K562 (cell line): ENCODE measurements around the gene ANXA7. TPM values are rescaled to one million over a fixed set of nuclear protein-coding genes. Genes with fewer than 3 reads are reported as not detected.

Experiments
- DPF2 ChIP-seq: fragments of 450-650 bp; IDR thresholded peaks from 2 replicates; pipeline ENCODE4 v1.6.1; 2016
- ETV5 ChIP-seq: sonication (generic); formaldehyde crosslinking; IDR thresholded peaks from 2 replicates; pipeline ENCODE4 v1.4.0; 2020; ENCODE audit warnings: low read depth, mild to moderate bottlenecking, missing genetic modification reagents
- HDAC1 ChIP-seq, 2 experiments: fragments of 450-650 bp; IDR thresholded peaks; 2 replicates each; pipeline ENCODE4 v1.6.1; 2016 to 2017; ENCODE audit warnings: inconsistent platforms in 1 of 2, mild to moderate bottlenecking in 1 of 2, moderate library complexity in 1 of 2
- HDAC8 ChIP-seq: fragments of 450-650 bp; IDR thresholded peaks from 2 replicates; pipeline ENCODE4 v1.6.1; 2016; ENCODE audit warnings: mild to moderate bottlenecking, missing genetic modification characterization, moderate library complexity, missing compliant biosample characterization
- HMG20B ChIP-seq: fragments of 250-450 bp; sonication (Bioruptor Pico); IDR thresholded peaks from 2 replicates; pipeline ENCODE4 v1.5.0; 2021; ENCODE audit warnings: mild to moderate bottlenecking
- KDM1A ChIP-seq, 2 experiments: fragments of 450-650 bp; IDR thresholded peaks; 2 replicates each; pipeline ENCODE4 v1.6.1; 2016; ENCODE audit warnings: mild to moderate bottlenecking in 2 of 2
- LARP7 ChIP-seq: fragments of 450-650 bp; IDR thresholded peaks from 2 replicates; pipeline ENCODE4 v1.6.1; 2016
- MAFF ChIP-seq: IDR thresholded peaks from 2 replicates; pipeline ENCODE4 v1.6.1; 2012; ENCODE audit warnings: low read length, improper control_type of control experiment
- MTA2 ChIP-seq: fragments of 450-650 bp; IDR thresholded peaks from 2 replicates; pipeline ENCODE4 v1.6.1; 2016; ENCODE audit warnings: low read depth
- MTF1 ChIP-seq: fragments of 250-450 bp; sonication (Bioruptor Pico); IDR thresholded peaks from 2 replicates; pipeline ENCODE4 v1.9.0; 2021; ENCODE audit warnings: moderate library complexity, mild to moderate bottlenecking, inconsistent platforms, borderline replicate concordance
- NFIC ChIP-seq: fragments of 450-650 bp; IDR thresholded peaks from 2 replicates; pipeline ENCODE4 v1.6.1; 2017; ENCODE audit warnings: mild to moderate bottlenecking, inconsistent platforms
- PHB ChIP-seq: fragments of 250-450 bp; sonication (Bioruptor Pico); IDR thresholded peaks from 2 replicates; pipeline ENCODE4 v1.5.0; 2021
- SAFB ChIP-seq: fragments of 200-400 bp; formaldehyde crosslinking; IDR thresholded peaks from 2 replicates; pipeline ENCODE4 v1.6.1; 2017; ENCODE audit warnings: low read depth, low read length, borderline replicate concordance
- TOE1 ChIP-seq, 2 experiments: fragments of 450-650 bp in 1 of 2; sonication (generic) in 1 of 2; formaldehyde crosslinking in 1 of 2; IDR thresholded peaks; 2 replicates each; pipeline versions ENCODE4 v1.7.1 to v1.8.0; 2016 to 2022; ENCODE audit warnings: borderline replicate concordance in 2 of 2, mild to moderate bottlenecking in 2 of 2, antibody characterized with exemption in 1 of 2, inconsistent platforms in 1 of 2, low read depth in 1 of 2, missing genetic modification reagents in 1 of 2, moderate library complexity in 1 of 2
- ZNF280A ChIP-seq: fragments of 450-650 bp; IDR thresholded peaks from 2 replicates; pipeline ENCODE4 v1.6.1; 2018; ENCODE audit warnings: mild to moderate bottlenecking, low read depth; ENCODE audit not compliant: partially characterized antibody
- ZNF316 ChIP-seq: fragments of 450-650 bp; IDR thresholded peaks from 2 replicates; pipeline ENCODE4 v1.6.1; 2016
- polyA plus RNA-seq, 8 experiments: library from polyadenylated mRNA; depleted of rRNA in 4 of 8; stranded (reverse) in 5 of 8; unstranded in 3 of 8; fragments of >200 nt; fragmentation: Nextera tagmentation in 2 of 8; fragmentation: Illumina TruSeq in 1 of 8; extraction: Ambion mirVana in 2 of 8; extraction: Trizol in 1 of 8; gene quantifications; 2 replicates each; pipeline versions ENCODE4 v1.2.1 to v1.2.3, GENCODE V29; 2011 to 2014; ENCODE audit warnings: inconsistent platforms in 1 of 8, missing spikeins in 1 of 8
- total RNA-seq, 7 experiments: library from RNA; depleted of rRNA in 6 of 7; stranded (reverse); fragments of >200 nt in 6 of 7; fragmentation: Illumina TruSeq in 2 of 7; extraction: Trizol in 2 of 7; gene quantifications; 2 replicates each; pipeline versions ENCODE4 v1.2.1 to v1.2.3, GENCODE V29; 2011 to 2021; ENCODE audit warnings: low replicate concordance in 1 of 7
- TF ChIP-seq, protein P1 (sequence below): sonication (generic); formaldehyde crosslinking; IDR thresholded peaks from 2 replicates; pipeline ENCODE4 v1.8.0; 2022; ENCODE audit warnings: mild to moderate bottlenecking, missing genetic modification reagents
- TF ChIP-seq, protein P2 (sequence below): fragments of 250-450 bp; sonication (Bioruptor Pico); IDR thresholded peaks from 2 replicates; pipeline ENCODE4 v1.4.0; 2020
- TF ChIP-seq, protein P3 (sequence below): fragments of 450-650 bp; IDR thresholded peaks from 2 replicates; pipeline ENCODE4 v1.6.1; 2016; ENCODE audit warnings: low read depth, mild to moderate bottlenecking, moderate library complexity

Gene ANXA7
- total and polyA plus RNA-seq, 9 of the 15 experiments (the other 6 are each of a cell fraction or from before 2014, with no cell fraction given): 81.6 to 157 (median 122) TPM

DNA sequence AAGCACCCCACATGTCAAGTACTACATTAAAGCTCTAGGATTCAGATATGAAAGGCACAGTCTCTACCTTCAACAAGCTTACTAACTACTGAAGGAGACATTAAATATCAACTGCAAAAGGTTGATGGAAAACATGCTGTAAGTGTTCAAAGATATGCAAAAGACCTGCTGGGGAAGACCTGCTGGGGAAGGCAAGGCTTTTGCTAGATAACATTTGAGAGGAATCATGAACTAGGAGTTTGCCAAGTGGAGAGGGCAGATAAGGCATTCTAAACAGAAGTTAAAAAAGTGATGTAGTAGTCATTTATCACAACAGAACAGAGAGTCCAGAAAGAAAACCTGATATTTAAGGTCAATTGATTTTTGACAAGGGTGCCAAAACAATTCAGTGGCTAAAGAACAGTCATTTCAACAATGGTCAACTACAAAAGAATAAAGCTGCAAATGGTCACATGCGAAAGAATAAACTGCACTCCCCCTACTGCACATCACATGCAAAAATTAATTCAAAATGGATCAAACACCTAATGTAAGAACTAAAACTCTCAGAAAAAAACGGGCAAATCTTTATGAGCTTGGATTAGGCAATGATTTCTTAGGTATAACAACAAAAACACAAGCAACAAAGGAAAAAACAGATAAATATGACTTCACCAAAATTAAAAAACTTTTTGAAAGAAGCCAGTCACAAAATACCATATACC, 42.5 kb upstream of the ANXA7 start (continued):
- TF ChIP-seq NFIC (peak; percentile 99), ETV5 (peak; percentile 63; the same call in 1 of the 2 replicates), HMG20B (no peak), ZNF316 (peak; percentile 93), KDM1A (IDR thresholded peaks at IDR 0.05) (peak; percentile 99), LARP7 (no peak), TOE1 (IDR thresholded peaks at IDR 0.05; ENCODE audit: borderline replicate concordance) (no peak), TOE1 (CRISPR knock-in tag; IDR thresholded peaks at IDR 0.05; ENCODE audit: borderline replicate concordance, low read depth) (no peak), PHB (CRISPR knock-in tag) (0 out of 2 replicates have a peak, but pooled peaks have one; percentile 35), HDAC1 (IDR thresholded peaks at IDR 0.05) (peak; percentile 63 to 98; a peak in 3 of 4 replicates), MTA2 (peak; percentile 99), ZNF280A (no peak), MTF1 (no peak), DPF2 (peak; percentile 100), HDAC8 (tag) (no peak), SAFB (no peak), MAFF (peak; percentile 55; the same call in 1 of the 2 replicates)
- TF ChIP-seq, protein P1, sequence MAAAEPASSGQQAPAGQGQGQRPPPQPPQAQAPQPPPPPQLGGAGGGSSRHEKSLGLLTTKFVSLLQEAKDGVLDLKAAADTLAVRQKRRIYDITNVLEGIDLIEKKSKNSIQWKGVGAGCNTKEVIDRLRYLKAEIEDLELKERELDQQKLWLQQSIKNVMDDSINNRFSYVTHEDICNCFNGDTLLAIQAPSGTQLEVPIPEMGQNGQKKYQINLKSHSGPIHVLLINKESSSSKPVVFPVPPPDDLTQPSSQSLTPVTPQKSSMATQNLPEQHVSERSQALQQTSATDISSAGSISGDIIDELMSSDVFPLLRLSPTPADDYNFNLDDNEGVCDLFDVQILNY (CRISPR knock-in tag): no peak
- TF ChIP-seq, protein P2, sequence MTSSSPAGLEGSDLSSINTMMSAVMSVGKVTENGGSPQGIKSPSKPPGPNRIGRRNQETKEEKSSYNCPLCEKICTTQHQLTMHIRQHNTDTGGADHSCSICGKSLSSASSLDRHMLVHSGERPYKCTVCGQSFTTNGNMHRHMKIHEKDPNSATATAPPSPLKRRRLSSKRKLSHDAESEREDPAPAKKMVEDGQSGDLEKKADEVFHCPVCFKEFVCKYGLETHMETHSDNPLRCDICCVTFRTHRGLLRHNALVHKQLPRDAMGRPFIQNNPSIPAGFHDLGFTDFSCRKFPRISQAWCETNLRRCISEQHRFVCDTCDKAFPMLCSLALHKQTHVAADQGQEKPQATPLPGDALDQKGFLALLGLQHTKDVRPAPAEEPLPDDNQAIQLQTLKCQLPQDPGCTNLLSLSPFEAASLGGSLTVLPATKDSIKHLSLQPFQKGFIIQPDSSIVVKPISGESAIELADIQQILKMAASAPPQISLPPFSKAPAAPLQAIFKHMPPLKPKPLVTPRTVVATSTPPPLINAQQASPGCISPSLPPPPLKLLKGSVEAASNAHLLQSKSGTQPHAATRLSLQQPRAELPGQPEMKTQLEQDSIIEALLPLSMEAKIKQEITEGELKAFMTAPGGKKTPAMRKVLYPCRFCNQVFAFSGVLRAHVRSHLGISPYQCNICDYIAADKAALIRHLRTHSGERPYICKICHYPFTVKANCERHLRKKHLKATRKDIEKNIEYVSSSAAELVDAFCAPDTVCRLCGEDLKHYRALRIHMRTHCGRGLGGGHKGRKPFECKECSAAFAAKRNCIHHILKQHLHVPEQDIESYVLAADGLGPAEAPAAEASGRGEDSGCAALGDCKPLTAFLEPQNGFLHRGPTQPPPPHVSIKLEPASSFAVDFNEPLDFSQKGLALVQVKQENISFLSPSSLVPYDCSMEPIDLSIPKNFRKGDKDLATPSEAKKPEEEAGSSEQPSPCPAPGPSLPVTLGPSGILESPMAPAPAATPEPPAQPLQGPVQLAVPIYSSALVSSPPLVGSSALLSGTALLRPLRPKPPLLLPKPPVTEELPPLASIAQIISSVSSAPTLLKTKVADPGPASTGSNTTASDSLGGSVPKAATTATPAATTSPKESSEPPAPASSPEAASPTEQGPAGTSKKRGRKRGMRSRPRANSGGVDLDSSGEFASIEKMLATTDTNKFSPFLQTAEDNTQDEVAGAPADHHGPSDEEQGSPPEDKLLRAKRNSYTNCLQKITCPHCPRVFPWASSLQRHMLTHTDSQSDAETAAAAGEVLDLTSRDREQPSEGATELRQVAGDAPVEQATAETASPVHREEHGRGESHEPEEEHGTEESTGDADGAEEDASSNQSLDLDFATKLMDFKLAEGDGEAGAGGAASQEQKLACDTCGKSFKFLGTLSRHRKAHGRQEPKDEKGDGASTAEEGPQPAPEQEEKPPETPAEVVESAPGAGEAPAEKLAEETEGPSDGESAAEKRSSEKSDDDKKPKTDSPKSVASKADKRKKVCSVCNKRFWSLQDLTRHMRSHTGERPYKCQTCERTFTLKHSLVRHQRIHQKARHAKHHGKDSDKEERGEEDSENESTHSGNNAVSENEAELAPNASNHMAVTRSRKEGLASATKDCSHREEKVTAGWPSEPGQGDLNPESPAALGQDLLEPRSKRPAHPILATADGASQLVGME (CRISPR knock-in tag): no peak
- TF ChIP-seq, protein P3, sequence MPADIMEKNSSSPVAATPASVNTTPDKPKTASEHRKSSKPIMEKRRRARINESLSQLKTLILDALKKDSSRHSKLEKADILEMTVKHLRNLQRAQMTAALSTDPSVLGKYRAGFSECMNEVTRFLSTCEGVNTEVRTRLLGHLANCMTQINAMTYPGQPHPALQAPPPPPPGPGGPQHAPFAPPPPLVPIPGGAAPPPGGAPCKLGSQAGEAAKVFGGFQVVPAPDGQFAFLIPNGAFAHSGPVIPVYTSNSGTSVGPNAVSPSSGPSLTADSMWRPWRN: peak; percentile 89
